Chondrocyte (in vitro differentiated cells): ENCODE data around the gene REG4. TPM values are rescaled to one million over a fixed set of nuclear protein-coding genes. Genes with fewer than 3 reads are reported as not detected.

Experiments
- DNase-seq: peaks from one replicate; pipeline ENCODE4 v3.0.0; 2021; ENCODE audit warnings: mixed read lengths, low spot score
- H3K27ac Mint-ChIP-seq: one replicate; pipeline ENCODE4 v1.8.0; 2021; ENCODE audit warnings: mild to moderate bottlenecking, moderate library complexity, mixed read lengths; ENCODE audit not compliant: unreplicated experiment
- H3K27me3 Mint-ChIP-seq: 2 replicates; pipeline ENCODE4 v1.8.0; 2021; ENCODE audit warnings: low read depth, mixed read lengths
- H3K36me3 Mint-ChIP-seq: 2 replicates; pipeline ENCODE4 v1.8.0; 2021; ENCODE audit warnings: low read depth, mixed read lengths
- H3K4me1 Mint-ChIP-seq: 2 replicates; pipeline ENCODE4 v1.8.0; 2021; ENCODE audit warnings: low read depth, mild to moderate bottlenecking, mixed read lengths
- H3K4me3 Mint-ChIP-seq: one replicate; pipeline ENCODE4 v1.8.0; 2021; ENCODE audit warnings: mild to moderate bottlenecking, moderate library complexity, mixed read lengths; ENCODE audit not compliant: unreplicated experiment
- H3K9me3 Mint-ChIP-seq: 2 replicates; pipeline ENCODE4 v1.8.0; 2021; ENCODE audit warnings: low read depth, mixed read lengths
- CTCF ChIP-seq: fragments of 200-600 bp; sonication (generic); IDR thresholded peaks from 2 replicates; pipeline ENCODE4 v1.5.0; 2021; ENCODE audit warnings: antibody characterized with exemption, mild to moderate bottlenecking, moderate library complexity
- total RNA-seq: library from RNA; stranded (reverse); gene quantifications from 3 replicates; pipeline ENCODE4 v1.2.1, GENCODE V29; 2021

Gene REG4
- total RNA-seq, 1 donor from 2014 or later: not detected

GRCh38 chr1:119841306-119841705, 30.0 kb upstream of the REG4 start:
- DNase-seq: no peak
- H3K4me3 Mint-ChIP-seq: no peak overlapping the region
- no peaks in the 10 kb centered on the region for H3K9me3 Mint-ChIP-seq
- TF ChIP-seq CTCF: no peak
- peaks cover 32% of the 10 kb centered on the region for H3K27me3 Mint-ChIP-seq
- no peaks in the 10 kb centered on the region for H3K36me3 Mint-ChIP-seq
- no peaks in the 10 kb centered on the region for H3K4me1 Mint-ChIP-seq
- H3K27ac Mint-ChIP-seq: no peak overlapping the region

GRCh38 chr1:119840745-119841144, 29.5 kb upstream of the REG4 start:
- peaks cover 38% of the 10 kb centered on the region for H3K27me3 Mint-ChIP-seq
- no peaks in the 10 kb centered on the region for H3K9me3 Mint-ChIP-seq
- no peaks in the 10 kb centered on the region for H3K36me3 Mint-ChIP-seq
- H3K27ac Mint-ChIP-seq: no peak overlapping the region
- no peak for DNase-seq
- H3K4me1 Mint-ChIP-seq: no peaks in the 10 kb centered on the region
- no peak for TF ChIP-seq CTCF
- no peak overlapping the region for H3K4me3 Mint-ChIP-seq

GRCh38 chr1:119838236-119838635, 27.0 kb upstream of the REG4 start:
- H3K9me3 Mint-ChIP-seq: no peaks in the 10 kb centered on the region
- no peak overlapping the region for H3K27ac Mint-ChIP-seq
- H3K27me3 Mint-ChIP-seq: peaks cover 44% of the 10 kb centered on the region
- no peaks in the 10 kb centered on the region for H3K4me1 Mint-ChIP-seq
- DNase-seq: no peak
- no peaks in the 10 kb centered on the region for H3K36me3 Mint-ChIP-seq
- no peak overlapping the region for H3K4me3 Mint-ChIP-seq
- TF ChIP-seq CTCF: no peak

GRCh38 chr1:119834990-119835389, 23.7 kb upstream of the REG4 start:
- no peak for TF ChIP-seq CTCF
- peaks cover 37% of the 10 kb centered on the region for H3K27me3 Mint-ChIP-seq

GRCh38 chr1:119831027-119831426, 19.8 kb upstream of the REG4 start:
- Mint-ChIP-seq H3K4me1 (no peaks in the 10 kb centered on the region), H3K27me3 (peaks cover 34% of the 10 kb centered on the region), H3K4me3 (no peak overlapping the region), H3K36me3 (no peaks in the 10 kb centered on the region), H3K9me3 (no peaks in the 10 kb centered on the region), H3K27ac (no peak overlapping the region)
- no peak for TF ChIP-seq CTCF
- DNase-seq: no peak

More at GRCh38 chr1:119834990-119835389, 23.7 kb upstream of the REG4 start:
- Mint-ChIP-seq H3K9me3 (no peaks in the 10 kb centered on the region), H3K27ac (no peak overlapping the region), H3K4me3 (no peak overlapping the region), H3K36me3 (no peaks in the 10 kb centered on the region), H3K4me1 (no peaks in the 10 kb centered on the region)
- no peak for DNase-seq
